ENCODE results near the gene B4GALNT4.

DNA sequence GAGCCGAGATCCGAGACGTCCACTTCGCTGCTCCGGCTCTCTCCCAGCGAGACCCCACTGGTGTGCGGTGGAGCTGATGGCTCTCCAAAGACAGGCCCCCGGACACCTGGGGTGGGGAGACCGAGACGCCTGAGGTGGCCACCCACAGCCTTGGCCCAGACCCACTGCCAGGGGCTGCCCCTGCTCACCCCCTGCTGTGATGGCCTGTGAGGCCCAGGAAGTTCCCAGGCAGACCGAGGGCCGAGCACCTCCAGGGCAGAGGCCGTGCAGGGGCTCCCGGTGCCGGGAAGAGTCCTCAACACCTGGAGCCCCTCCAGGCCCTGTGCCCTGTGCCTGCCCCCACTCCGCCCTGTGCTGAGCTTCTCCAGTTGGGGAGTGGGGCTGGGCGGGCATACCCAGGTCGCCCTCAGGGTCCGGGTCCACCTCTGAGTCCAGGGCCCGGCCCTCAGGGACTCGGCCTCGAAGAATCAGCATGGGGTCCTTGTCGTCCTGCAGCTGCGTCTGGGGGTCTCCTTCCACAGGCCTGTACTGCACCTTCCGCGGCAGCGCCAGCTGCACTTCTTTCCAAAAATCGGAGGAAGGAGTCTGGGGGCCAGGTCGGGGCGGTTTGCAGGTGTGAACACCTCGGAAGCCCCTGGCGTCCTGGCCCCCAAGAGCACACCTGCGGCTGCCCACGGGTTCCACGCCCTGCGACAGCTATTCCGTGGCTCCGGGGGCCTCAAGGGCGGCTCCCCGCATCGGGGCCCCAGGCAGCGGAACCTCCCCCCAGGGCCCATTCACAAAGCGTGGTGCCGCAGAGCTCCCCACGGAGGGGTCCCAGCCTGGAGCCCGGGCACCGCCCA, 36.9 kb downstream of the B4GALNT4 start:
- TF ChIP-seq ZNF703 (CRISPR knock-in tag; IDR thresholded peaks at IDR 0.05; ENCODE audit: borderline replicate concordance) (no peak), ATF3 (CRISPR knock-in tag; IDR thresholded peaks at IDR 0.05) (no peak), BRCA1 (CRISPR knock-in tag; IDR thresholded peaks at IDR 0.05) (no peak), SMC3 (IDR thresholded peaks at IDR 0.05; ENCODE audit: low read length) (no peak)
- TF ChIP-seq, protein P1, sequence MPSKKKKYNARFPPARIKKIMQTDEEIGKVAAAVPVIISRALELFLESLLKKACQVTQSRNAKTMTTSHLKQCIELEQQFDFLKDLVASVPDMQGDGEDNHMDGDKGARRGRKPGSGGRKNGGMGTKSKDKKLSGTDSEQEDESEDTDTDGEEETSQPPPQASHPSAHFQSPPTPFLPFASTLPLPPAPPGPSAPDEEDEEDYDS (CRISPR knock-in tag; IDR thresholded peaks at IDR 0.05): no peak
